NOMO-1 treated with DMSO at 0.1 percent for 48 hours (cell line): Measurements from ENCODE around the gene AFAP1L1.

Experiments
- DNase-seq: peaks from one replicate; lab custom pipeline; 2025; ENCODE audit not compliant: unreplicated experiment; lab: John Stamatoyannopoulos, UW

The AFAP1L1 gene

DNA sequence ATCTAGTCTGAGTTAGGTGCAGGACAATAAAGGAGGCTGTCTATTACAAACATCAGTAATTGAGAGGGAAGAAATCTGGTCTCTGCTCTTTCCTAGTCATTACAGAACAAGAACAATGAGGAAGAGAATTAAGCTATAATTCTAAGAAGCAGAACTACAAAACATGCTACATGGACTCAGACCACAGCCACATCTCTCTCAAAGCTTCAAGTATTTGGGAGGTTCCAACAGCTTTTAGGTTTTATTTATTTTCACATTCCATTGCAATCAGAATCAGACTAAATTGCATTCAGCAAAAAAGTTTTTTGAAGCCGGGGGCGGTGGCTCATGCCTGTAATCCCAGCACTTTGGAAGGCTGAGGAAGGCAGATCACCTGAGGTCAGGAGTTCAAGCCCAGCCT is 72.5 kb downstream of the AFAP1L1 start:
- DNase-seq = peak; percentile 36

DNA sequence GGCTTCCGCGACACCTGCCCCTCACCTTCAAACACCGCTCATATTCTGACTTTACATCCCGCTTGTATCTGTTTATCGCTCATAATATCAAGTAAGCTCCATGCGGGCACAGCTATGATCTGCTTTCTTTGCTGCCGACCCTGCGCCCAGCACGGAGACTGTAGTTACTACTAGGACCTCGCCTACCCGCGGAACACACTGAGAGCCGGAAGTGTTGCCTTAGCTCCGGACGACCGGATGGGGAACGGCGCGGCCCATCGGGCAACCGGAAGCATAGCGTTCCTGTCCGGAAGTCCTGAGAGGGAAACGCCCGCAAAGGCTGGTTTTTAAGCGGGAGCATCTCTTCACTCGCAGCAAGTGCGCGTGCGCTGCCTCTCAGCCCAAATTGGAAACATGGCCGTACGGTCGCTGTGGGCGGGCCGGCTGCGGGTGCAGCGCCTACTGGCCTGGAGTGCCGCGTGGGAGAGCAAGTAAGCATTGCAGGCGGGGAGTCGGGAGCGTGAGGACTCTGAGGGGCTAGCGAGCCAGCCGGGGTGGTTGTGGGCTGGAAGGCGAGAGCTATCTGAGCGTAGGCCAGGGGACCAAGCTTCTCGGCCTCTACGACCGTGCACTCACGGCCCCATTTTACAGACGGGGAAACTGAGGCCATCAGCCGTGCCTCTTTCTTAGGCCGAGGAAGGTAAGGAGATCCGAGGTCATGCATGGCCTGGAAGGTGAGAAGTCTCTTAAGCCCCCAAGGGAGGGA is 73.7 kb downstream of the AFAP1L1 start, which contains the start of gene GRPEL2:
GRPEL2 (plus strand) TSS at position 353 of the 745 bp plus-strand sequence; CDS start at position 394, 41 bp downstream.
- peak; percentile 96 for DNase-seq

DNA sequence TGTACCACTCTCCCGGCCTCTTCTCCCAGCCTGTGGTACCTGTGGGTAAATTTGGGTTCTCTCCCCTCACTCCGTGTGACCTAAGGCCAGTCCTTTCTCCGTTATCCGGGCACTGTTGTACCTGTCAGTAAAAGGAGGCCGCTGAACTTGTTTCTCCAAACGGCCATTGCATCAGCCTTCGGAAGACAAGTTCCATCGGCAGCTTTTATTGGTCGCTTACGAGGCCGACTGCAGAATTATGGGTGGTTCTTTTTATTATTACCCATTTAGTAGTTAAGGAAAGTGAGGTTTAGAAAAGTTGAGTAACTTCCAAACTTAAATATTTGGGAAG is 74.2 kb downstream of the AFAP1L1 start:
- peak; percentile 16 for DNase-seq

DNA sequence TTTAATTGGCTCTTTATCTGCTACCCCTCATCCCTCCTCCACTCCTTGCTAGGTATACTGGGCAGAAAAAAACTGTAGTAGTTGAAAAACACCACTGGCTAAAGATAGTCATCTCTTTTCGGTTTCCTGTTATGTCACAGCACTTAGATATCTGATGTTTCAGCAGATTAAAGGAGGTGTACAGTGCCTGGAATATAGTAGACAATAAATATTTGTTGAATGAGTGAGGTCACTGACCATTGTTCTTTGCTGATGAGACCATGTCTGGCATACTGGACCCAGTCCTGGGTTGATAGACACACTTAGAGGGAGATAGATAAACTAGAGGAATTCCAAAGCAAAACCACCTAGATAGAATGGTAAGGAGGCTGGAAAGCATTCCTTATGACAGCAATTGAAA is 76.9 kb downstream of the AFAP1L1 start:
- no peak for DNase-seq

DNA sequence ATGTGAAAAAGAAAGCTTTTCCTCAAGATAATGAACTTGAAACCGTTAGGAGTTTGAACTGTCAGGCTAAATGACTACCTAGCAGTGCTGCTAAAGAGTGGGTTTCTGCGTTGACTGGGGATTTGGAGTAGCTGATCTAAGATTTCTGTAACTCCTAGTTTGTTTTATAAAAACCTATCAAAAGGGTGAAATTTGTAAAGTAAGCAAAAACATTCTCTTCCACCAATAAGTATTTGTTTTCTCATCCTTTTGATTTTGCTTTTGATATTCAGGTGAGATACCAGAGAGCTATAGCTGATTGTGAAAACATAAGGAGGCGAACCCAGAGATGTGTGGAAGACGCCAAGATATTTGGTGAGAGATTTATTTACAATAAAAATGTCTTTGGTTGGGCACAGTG is 77.7 kb downstream of the AFAP1L1 start:
- no peak for DNase-seq

DNA sequence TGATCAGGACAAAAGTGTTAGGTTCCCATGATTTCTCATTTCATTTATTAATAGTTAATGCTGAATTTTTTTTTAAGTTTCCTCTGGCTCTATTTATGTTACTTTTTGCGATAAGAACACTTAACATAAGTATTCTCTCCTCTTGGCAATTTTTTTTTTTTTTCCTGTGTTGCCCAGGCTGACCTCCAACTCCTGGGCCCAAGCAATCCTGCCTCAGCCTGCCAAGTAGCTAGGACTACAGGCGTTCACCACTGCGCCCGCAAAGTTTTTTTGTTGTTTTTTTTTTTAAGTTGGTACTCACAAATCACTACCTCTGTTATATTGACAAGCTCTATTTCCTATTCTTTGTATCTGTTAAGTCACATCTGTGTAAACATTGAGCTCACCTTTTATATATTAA is 80.5 kb downstream of the AFAP1L1 start:
- DNase-seq = no peak

DNA sequence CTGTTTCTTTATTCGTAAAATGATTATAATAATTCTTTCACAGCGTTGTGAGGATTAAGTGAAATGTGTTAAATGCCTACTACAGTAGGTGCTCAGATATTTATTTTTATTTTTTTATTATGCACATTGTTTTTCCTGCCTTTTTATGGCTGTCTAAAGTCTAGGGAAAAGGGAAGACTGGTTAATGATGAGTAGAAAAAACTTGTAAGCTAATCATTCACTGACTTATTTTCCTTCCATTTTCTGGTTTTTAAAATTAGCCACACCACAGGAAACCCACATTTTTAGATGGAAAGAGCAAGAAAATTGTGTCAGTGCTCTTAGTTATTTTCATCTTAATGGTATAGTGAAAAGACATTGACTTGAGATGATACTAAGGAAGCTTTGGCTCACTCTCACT is 82.3 kb downstream of the AFAP1L1 start:
- no peak for DNase-seq

DNA sequence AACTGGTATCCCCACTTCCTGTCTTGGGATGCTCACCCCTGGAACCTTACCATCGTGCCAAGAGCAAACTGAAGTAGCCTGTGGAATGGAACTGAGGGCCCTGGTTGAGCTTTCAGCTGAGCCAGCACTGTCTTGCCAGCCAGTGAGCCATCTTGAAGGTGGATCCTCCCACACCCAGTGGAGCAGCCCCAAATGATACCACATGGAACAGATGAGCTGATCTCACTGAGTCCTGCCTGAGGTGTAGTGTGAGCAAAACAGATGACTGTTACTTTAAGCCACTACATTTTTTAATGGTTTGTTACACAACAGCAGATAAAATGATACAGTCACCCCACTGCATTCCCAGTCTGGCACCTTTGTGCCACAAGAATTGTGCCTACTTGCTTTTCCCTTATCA is 84.0 kb downstream of the AFAP1L1 start:
- DNase-seq = no peak

DNA sequence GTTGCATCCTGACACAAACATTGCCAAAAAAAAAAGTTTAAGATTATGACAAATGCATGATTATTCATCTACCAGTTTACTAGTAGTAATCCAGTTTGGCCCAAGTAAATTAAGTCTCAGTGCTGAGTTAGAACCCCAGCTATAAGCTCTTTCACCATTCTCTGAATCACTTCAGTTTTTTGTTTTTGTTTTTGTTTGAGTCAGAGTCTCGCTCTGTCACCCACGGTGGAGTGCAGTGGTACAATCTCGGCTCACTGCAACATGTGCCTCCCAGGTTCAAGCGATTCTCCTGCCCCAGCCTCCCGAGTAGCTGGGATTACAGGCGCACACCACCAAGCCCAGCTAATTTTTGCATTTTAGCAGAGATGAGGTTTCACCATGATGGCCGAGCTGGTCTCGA is 84.7 kb downstream of the AFAP1L1 start:
- DNase-seq = no peak

DNA sequence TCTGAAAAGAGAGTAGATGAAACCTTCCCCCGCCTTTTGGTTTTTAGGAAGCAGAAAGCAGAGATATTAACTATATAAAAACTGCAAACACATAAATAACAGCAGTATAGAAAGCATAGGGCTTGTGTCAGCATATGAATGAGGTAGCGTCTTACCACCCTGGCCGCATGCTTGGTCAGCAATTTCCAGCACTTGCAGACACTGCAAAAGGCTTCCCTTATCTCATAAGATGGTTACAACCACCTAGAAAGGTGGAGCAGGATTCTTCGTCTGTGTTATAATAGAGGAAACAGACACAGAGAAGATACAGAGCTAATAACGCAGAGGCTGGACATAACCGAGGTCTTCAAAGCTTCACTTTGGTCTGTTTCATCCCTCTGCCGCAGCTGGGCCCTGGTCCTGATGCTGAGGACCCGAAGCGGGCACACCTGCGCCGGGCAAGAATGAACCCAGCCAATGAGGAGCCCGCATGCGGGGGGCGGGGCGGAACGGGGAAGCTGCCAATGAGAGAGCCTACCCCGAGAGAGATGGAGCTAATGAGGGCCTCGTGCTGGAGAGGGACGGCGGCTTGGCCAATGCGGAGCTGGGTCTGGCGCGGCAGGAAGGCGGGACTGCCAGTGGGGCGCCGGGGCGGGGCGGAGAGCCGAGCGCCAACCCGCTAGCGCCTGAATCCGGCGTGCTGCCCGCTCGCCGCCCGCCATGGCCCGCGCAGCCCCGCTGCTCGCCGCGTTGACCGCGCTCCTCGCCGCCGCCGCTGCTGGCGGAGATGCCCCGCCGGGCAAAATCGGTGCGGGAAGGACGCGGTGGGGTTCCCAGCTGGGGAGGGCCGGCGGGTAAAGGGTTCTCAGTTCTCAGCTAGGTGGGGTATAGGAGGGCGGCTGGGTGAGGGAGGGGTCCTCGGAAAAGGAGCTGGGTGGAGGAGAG is 86.0 kb downstream of the AFAP1L1 start, which contains the start of gene PCYOX1L:
PCYOX1L (plus strand) TSS at position 677 of the 924 bp plus-strand sequence; CDS start at position 700, 23 bp downstream.
- peak; percentile 99 for DNase-seq

DNA sequence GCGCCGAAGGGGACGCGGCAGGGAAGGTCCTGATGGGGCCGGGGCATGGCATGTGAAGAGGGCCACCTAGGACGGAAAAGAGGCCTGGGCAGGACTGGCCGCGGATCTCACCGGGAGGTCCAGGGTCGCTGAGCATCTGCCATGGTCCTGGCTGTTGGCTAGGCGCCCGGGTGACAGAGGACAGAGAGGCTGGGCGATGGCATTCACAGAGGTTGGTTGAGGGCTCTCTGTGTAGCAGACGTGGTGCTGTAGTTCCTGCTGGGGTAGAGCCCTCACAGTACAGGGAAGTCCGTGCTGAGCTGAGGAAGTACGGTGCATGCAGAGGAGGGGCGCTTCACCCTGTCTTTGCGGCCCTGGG is 86.6 kb downstream of the AFAP1L1 start:
- peak; percentile 49 for DNase-seq

DNA sequence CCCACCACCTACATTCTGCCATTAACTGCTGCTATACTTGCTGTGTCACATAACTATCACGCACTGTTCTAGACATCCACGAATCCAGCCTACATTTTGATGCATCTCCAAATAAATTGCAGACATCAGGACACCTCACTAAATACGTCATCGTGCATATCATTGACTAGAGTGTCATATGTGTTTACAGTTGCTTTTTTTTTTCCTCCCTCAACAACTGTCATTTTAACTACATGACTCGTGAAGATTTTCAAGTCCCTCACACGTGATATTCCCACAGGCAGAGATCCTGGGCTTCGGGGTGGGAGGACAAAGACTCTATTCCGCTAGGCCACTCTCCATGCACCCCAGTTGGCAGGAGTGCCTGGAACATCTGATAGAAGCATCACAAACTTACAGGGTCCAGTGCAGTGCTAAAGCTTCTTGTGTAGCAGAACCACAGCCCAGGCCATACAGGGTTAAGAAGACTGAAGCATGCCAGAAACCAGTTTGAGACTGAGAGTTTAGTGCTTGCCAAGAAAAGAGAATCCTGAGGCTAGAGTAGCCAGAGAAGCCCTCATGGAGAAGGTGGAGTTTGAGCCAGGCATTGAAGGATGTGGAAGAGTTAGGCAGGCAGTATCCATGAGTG is 87.3 kb downstream of the AFAP1L1 start:
- DNase-seq = no peak

DNA sequence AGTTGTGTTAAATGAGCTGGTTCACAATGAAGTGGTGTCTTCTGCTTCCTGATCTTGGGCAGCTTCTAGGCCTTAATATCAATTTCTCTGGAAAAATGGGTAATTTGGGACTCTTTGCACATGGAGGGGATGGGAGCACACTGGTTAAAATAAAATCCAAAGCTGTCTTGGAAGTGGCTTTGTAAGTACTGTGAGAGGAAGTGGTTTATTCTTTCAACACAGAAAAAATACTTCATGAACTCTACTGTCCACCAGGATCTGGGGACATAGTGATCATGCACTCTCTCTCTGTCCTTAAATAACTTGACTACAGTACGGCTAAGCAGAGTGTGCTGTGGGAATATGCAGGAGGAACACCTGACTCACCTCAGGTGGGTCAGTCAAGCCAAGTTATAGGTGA is 88.6 kb downstream of the AFAP1L1 start:
- peak; percentile 35 for DNase-seq

DNA sequence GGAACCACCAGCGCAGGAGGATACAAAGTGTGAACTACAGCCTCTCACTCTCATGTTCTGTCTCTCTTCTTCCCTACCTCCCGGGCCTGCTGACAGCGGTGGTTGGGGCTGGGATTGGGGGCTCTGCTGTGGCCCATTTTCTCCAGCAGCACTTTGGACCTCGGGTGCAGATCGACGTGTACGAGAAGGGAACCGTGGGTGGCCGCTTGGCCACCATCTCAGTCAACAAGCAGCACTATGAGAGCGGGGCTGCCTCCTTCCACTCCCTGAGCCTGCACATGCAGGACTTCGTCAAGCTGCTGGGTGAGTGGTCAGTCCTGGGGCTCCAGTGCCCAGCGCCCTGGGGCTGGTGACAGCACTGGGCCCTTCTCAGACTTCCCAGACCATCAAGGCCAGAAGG is 90.9 kb downstream of the AFAP1L1 start:
- no peak for DNase-seq

DNA sequence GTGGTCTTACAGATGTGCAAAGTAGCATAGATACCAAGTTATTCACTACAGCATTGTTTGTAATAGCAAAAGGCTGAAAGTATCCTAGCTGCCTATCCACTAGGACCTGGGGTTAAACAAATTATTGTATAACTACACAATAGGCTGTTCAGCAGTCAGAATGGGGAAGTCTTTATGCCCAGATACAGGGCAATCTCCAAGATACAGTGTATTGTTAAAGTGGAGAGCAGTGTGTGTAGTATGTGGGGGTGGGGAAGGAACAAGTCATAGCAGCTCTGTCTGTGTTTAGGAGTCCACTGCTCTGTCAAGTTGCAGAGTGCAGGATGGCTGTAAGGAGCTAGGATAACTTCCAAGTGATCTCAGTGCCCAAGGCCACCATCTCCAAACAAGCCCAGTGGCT is 91.7 kb downstream of the AFAP1L1 start:
- peak; percentile 4 for DNase-seq

DNA sequence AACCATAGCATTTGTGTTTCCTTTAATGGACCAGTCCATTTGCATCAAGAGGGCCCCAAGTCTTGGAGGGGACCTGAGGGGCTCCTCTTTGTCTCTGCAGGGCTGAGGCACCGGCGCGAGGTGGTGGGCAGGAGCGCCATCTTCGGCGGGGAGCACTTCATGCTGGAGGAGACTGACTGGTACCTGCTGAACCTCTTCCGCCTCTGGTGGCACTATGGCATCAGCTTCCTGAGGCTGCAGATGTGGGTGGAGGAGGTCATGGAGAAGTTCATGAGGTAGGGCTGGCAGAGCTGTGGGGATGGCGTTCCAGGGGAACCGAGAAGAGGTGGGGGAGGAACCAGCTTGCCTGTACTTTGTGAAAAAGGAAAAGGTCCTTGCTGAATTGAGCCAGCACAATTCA is 92.3 kb downstream of the AFAP1L1 start:
- no peak for DNase-seq

DNA sequence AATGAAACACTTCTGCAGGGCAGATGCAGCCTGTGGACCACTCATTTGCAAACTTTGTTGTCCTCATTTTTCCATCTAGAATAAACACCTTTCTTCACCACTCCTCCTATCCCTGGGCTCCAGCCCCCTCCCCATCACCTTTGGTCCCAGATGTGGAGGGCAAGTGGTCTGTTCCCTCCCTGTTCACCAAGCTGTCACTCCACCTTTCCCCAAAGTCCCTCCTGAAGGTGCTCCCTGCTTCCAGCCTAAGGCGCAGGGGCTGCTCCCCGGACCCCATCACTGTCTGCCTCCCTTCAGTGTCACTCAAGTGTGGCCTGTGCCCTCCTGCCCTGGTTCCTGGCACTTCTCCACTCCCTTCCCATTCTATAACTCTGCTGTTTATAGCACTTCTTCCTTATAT is 93.1 kb downstream of the AFAP1L1 start:
- no peak for DNase-seq

DNA sequence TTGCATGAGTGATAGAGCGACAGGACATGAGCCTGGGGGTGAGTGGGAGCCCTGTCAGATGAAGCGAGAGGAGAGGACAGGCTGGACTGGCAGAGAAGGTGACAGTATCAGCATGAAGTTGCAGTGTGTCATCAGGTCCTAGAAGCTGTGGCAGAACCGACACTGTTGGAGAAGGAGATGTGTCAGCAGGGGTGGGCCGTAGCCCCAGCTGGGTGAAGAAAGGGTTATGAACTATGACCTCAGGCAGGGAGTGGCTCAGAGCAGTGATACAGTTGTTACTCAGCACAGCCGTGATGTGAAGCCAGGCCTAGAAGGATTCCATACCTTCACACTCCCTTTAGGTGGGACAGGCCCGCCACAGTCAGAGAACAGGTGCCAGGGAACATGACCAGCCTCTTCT is 93.8 kb downstream of the AFAP1L1 start:
- DNase-seq = no peak

DNA sequence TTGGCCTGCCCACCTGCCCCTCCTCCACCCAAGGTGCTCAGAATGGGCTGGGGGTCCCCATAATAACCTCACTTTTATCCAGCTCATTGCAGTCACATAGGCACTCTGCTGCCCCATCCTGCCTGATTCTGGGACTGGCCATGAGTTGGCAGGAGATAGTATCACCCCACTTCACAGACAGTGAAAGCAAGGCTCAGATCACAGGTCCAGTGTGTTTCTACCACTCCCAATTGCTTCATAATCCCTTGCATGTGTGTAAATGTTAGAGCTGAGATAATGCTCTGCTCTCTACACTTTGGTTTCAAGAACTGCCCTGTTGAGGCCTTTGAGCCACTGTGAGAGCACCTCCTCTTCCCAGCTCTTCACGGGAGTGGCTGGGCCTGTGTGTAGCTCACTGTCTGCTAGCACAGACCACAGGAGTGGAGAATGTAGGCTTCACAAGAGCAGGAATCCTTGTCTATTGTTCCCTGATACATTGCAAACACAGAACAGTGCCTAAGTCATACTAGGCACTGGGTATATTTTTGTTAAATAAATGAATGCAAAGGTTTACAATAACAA is 94.6 kb downstream of the AFAP1L1 start:
- no peak for DNase-seq

DNA sequence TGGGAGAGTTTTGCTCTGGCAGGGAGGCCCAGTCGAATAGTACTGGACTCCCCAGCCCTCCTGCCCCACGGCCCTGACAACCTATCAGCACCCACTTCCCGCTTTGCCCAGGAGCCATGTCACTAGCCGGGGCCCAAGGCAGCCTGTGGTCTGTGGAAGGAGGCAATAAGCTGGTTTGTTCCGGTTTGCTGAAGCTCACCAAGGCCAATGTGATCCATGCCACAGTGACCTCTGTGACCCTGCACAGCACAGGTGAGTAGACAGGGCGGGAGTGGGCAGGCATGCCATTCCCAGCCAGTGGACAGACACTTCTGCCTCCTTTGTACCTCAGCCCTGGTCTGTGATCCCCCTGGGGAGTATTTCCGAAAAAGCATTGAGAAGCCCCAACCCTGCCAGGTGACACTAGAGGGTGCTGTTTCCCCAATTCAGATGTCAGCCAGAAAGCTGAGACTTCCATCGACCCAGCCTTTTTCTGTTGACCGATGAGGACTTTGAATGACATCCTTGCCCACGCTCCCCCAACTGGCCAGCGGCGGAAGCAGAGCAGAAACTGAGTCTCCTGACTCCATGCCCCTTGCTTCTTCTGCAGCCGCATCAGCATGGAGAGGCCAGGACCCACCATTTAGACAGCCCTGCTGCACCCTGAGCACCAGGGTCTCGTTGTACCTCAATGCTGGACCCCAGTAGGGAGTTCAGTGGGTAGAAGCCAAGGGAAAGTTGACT is 95.8 kb downstream of the AFAP1L1 start:
- DNase-seq = peak; percentile 54
